ENCODE data around the gene VEZF1.
"Not testable (repeated sequence)": the region's sequence is repeated elsewhere in the genome, so short reads cannot be mapped to it uniquely, and the experiment has no call there.

The VEZF1 gene

DNA sequence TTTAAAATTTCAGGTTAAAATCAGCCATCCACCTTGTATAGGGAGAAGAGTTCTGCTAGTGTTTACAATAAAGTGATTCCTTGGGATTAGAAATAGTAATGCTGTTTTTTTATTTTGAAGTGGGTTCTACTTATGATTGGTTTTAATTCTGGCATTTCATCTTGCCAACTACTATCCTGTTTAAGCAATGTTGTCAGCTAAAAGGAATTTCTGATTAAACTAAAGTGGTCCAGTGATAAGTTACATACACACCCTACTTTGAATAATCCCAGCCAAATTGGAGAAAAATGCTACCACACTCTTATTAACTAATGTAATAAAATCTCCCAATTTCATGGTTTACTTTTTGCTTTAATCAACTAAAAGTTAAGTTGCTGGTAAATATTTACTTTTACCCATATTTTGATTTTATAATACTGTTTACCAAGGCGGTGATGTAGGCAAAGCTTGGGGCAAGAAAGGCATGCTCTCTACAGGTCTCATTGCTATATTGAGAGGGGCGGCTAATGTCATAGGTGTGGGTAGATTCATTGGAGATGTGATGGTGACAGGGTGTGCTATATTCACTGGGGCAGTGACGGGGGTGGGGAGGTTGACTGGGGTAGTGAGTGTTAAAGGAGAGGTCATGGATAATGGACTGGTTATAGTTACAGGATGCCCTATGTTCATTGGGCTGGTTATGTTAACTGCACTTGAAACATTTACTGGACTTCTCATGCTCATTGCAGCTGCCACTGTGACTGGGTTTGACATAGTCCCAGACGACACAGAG lies 13.8 kb downstream of the VEZF1 start:
- not testable (repeated sequence) for DNase-seq (ENCODE audit: low spot score)

DNA sequence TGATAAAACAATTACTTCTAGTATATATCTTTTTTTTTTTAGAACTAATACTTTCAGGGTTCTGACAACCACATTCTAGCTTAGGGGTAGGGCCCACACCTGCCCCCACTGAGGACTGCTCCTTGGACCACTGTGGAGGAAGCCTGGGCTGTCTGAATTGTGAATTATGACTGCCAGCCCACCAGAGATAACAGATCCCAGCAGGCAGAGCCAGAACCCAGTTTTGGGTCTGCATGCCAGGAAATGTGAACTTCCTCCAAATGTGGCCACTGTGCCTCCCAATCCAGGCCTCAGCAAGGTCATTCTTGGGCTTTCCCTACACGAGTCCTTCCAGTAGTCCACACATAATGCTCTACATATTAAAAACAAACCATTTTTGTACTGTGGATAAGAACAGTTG lies 15.9 kb downstream of the VEZF1 start:
- no peak for DNase-seq (ENCODE audit: low spot score)

DNA sequence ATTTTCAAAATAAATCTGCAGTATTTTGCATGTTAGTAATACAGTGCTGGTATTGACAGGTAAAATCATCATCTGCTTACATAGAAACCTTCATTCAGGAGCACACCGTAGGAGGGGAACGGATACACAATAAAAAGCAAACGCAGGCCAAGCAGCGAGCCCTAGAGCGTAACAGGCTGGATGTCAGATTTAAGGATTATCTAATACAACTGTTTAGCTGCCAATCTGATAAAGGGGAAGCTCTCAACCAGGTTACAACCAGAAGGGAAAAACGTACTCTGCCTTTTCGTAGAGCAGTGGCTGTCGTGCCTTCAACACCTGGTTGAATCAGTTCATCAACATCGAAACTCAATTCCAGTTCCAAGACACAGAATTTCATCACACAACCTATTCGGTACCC lies 16.5 kb downstream of the VEZF1 start:
- no peak for DNase-seq (ENCODE audit: low spot score)

DNA sequence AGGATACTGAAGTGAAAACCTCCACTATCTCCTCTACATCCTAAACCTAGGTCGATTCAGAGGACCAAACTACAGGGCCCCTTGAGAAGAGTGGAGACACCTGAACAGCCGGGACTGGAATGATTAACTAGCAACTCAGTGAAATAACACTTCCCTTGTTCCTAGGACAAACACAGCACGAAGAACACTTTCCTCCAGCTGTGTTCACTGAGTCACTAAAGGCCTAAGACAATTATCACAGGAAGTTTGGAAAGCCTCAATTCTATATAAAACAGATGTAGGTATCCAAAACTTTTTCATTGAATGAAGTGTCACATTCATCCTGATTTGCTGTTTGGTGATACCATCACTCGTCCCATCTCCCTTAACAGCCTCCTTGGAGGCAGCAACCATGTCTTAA lies 17.3 kb downstream of the VEZF1 start:
- no peak for DNase-seq (ENCODE audit: low spot score)

DNA sequence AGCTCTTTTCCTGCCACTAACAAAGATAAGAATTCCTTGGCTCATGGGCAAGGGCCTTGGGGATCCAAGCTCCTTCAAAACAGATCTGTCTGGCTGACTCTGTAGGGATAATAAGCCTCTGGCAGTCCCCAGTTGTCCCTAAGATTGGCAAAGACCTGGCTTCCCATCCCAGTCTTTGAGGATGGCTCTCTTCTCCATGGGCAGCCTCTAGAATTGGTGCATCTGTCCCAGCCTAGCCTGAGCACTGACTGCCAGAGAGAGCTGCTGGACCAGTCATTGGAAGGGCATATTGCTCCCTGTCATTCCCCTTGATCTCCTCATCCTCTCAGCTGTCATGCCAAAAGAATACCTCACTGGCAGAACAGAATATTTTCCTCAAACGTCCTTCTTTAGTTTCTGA lies 19.6 kb downstream of the VEZF1 start:
- DNase-seq (ENCODE audit: low spot score): no peak

DNA sequence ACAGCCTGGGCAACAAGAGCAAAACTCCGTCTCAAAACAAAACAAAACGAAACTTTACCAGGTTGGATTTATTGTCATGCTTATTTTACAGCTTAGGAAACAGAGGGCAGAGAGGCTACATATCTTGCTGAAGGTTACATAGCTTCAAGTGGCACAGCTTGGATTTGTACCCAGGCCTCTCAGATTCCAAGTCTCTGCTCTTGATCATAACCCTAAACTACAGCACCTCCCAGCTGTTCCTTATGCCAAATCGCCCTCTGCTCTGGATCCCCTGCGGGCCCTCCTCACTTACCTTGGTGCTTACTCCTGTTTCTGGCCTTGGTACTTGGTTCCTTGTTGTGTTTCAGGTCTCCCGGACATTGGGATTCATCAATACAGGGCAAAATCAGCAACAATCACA lies 21.2 kb downstream of the VEZF1 start:
- DNase-seq (ENCODE audit: low spot score): no peak

DNA sequence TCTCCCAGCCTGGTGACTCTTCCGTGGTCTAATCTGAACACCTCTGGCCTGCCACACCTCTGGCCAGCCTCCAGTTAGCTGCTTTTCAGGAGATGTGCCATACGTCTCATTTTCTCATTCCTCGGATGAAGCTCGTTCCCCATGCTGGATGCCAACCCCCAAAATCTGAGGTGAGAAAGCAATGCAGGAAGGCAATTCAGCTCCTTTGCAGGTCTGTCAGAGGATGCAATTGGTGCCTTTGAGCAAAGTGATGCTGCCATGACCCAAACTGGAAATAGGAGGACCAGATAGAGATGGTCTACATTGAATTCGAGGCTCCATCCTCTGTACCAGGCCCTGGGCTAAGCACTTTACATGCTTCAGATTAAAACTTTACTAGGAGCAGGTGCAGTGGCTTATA lies 21.8 kb downstream of the VEZF1 start:
- no peak for DNase-seq (ENCODE audit: low spot score)

DNA sequence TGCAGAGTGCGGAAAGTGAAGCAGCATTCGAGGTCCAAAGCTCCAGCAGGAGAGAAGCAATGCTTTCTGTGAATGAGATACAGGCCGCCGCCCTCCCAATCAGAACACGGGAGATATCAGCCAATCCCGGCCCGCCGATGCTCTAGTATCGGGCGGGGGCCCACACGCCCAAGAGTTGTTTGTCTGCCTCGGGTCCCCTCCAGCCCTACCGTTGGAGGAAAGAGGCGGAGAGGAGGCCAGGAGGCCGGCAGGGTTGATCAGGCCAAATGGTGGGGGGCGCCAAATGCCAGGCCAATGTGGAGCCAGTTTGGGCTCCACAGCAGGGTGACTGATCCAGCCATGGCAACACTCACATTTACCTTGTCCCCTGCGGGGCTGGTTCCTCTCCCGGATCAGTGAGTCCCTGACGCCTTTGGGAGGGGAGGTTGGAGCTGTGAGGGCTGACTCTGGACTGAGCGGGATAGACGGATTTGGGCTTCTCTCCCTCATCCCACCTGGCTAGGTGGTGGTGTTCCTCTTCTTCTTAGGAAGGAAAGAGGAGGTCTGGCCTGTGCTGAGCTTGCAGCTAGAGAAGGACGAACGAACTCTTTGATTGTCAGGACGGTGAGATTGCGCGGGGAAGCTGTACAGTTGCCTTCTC lies 22.4 kb downstream of the VEZF1 start:
- no peak for DNase-seq (ENCODE audit: low spot score)

DNA sequence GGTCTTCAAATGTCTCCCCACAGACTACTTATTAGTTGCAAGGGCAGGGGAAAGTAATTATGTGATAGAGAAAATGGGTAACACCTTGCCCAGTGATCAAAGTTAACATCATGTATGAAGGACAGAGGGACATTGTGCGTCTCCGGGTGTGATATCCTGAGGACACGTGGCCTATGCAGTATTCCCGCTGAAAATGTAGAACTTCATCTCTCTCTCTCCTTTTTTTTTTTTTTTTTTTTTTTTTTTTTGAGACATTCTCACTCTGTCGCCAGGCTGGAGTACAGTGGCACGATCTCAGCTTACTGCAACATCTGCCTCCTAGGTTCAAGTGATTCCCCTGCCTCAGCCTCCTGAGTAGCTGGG lies 24.9 kb downstream of the VEZF1 start:
- DNase-seq (ENCODE audit: low spot score): no peak

DNA sequence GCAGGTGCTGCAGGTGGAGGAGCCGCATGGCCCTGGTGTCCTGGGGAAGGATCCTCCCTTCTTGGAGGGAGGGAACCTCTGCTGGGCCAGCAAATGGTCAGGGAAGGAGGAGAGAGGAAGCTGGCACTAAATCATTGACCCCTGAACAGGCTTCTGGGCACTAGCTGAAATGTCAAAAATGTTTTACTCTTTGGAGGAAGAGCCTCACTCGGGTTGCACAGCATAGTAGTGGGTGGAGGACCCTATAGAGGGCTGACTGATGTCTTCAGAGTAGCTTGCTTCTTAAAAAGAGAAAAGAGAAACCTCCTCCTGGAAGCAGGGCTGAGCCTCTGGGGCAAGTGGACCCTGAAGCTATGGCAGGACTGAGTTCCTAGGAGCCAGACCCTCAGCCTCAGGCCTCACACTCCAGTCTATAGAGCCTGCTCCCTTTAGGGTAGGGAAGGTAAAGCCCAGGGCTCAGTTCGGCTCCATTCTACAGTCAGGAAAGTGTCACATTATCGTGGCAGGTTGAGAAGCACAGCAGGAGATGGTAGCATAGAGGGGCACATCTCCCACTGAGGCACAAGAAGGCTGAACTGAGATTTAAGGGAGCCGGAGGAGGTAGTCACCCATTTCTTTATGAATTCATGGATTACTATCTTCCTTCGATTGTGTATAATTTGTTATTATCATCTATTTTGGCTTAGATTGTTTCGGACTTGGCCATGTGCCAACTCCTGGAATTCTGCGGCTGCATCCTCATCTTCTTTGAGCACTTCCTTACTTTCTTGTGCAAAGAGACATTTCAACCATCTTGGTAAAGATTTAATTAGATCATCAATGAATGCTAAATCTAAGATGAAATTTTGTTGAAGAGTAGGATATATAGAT lies 25.5 kb downstream of the VEZF1 start:
- DNase-seq (ENCODE audit: low spot score): no peak

DNA sequence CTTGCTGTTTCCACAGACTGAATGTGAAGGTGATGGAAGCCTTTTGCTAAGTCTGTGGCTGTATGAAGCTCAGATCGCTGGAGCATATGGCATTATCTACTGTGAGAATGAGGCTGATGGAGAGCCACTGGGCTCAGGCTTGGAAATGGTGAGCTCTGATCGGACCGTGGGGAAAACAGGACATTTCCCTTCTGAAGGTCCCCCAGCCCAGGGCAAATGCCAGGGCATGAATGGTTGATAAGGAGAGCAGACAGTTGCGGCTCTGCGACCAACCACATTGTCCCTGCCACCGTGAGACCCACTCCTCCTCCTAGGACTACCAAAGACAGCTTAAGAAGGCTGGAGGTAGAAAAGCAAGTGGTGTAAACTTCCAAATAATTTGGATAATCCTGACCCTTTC lies 28.1 kb downstream of the VEZF1 start:
- DNase-seq (ENCODE audit: low spot score): no peak

DNA sequence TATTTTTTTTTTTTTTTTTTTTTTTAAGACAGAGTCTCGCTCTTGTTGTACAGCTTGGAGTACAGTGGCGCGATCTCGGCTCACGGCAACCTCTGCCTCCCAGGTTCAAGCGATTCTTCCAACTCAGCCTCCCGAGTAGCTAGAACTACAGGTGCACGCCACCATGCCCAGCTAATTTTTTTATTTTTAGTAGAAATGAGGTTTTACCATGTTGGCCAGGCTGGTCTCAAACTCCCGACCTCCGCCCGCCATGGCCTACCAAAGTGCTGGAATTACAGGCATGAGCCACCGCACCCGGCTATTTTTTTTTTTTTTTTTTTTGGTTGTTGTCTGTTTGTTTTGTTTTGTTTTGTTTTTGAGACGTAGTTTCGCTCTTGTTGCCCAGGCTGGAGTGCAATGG lies 29.7 kb downstream of the VEZF1 start:
- DNase-seq (ENCODE audit: low spot score): not testable (repeated sequence)

DNA sequence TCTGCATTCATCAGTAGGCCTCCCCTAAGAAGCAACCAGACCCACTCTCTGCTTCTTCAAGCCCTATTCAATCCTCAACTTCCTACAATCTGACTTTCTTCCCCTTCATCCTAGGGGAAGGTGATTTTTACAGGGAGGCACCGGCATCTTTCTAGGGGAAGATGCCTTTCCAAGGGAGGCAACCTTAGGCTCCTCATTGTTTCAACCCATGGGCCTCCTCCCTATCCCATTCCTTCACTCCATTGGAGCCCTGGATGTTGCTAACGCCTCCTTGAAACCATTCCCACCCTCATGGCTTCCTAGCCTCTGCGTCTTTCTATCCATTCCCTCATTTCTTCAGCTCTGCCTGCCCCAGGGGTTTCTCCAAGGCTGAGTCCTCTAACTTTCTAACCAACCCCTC lies 30.2 kb downstream of the VEZF1 start:
- DNase-seq (ENCODE audit: low spot score): no peak

DNA sequence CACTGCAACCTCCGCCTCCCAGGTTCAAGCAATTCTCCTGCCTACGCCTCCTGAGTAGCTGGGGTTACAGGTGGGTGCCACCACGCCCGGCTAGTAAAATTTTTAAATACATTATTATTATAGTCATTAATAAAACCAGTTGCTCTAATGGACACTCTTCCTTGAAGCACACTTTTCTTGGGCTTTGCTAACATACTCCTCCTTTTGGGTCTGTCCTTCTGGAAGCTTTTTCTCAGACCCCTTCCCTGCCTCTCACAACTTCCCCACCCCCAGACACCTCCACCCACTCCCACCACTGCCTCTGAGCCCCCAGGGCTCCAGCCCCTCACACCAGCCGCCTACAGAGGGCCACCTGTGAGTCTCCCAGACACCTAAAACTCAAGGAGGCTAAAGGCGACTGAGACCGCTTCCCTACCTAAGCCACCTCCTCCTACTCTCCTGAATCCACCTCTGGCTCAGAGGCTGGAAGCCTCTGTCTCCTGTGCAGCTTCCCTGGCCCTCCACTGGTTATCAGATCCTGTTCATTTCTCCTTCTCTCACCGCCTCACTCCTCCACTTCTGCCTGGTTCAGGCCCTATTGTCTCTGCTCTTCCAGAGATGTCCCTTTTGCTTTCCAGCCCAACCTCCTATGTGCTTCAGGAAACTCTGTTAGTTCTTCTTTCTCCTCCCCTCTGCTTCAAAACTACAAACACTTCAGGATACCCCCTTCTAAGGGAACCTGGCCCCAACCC lies 30.8 kb downstream of the VEZF1 start:
- DNase-seq (ENCODE audit: low spot score): no peak

DNA sequence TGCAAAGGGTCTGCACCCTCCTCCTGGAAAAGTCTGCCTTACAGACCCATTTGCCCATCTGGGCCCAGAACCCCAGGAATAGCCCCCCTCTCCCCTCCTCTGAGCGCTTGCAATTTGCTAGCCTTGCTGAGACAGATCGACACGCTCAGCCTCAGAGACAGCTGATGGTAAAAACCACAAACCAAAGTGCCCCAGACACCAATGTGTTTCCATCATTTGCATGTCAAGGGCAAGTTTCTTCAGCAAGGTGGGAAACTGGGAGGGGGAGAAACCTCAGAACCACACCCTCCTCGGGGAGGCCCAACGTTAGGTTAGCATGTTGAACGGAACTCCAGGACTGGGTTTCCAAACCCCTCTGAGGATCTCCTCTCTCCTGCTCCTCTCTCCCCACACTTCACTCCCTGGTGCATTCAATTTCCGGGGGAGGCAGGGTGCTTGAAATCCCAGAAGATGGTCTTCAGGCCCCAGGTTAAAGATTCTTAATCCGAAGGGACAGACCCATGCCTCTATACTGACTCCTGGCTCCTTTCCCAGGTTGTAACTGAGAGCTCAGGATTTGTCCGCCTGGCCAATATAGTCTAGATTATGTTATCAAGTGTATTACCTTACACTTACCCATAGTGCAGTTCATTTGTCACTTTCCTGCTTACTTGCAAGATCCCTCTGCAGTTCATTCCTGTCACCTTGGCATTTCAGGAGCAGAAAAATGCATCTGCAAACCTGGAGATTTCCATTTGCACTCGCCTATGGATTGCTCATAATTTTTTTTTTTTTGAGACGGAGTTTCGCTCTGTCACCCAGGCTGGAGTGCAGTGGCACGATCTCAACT lies 31.5 kb downstream of the VEZF1 start:
- no peak for DNase-seq (ENCODE audit: low spot score)

DNA sequence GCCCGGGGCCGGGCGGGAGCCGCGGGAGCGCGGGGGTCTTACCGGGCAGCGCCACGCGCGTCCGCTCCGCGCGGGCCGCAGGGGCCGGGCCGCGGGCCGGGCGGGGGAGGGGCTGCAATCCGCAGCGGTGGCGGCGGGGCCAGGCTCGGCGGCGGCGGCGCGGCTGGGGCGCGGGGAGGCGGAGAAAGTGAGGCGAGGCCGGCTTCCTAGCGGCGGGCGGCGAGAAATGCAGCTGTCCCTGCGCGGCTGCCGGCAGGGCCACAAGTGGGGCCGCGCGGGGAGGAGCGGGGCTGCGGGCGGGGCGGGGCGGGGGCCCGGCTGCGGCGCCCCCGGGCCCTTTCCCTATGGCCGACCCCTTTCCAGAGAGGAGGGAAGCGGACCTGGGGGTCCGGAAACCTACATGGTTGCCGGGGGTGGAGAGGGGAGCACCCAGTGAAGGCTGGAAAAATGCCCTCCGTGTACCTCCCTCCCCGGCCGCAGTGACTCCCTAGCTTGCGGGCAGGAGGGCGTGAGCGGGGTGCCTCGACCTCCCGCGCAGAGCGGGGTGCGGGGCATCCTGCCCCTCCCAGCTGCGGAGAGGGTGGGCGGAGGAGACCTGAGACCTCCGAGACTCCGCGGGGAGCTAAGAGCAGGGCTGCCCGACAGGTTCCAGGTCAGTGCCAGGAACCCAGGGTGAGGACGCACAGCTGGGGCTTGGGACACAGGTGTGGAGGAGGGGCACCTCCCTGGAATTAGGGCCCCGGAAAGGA lies 32.7 kb downstream of the VEZF1 start, which contains the start of gene CUEDC1:
CUEDC1 (minus strand) TSS at position 230 of the 749 bp plus-strand sequence. CDS start 69,848 bp downstream, outside the sequence.
- peak; percentile 74 for DNase-seq (ENCODE audit: low spot score)

DNA sequence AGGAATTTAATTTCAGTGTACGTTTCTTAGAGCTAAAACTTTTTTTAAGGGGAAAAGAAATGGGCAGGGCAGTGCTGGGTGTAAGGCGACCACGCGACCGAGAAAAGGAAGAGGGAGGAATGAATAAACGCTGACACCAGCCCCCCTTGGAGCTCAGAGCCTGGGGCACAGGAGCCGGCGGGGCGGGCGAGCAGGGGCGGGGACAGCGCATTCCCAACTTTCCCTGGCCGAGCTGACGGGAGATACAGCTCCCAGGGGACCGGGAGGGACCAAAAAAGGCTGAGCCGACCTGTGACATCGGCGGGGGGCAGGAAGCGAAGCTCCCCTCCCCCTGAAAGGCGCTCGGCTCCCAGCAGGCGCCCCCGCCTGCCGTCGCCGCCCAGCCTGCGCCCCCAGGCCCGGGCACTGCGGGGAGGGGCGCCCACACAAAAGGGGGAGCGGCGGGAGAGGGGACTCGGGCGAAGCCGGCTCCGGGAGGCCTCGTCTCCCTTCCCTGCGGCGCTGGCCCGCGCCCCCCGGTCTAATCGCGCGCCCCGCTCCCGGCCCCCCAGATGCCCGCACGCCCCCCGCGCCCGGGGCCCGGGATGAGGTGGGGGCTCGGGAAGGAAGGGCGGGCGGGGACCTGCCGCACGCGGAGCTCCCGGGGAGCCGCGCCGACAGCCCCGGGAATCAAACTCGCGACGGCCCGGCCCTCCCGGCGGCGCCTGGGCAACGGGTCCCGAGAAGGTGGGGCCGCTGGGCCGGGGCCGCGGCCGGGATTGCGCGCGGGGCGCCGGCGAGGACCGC lies 33.5 kb downstream of the VEZF1 start:
- DNase-seq (ENCODE audit: low spot score): peak; percentile 74

DNA sequence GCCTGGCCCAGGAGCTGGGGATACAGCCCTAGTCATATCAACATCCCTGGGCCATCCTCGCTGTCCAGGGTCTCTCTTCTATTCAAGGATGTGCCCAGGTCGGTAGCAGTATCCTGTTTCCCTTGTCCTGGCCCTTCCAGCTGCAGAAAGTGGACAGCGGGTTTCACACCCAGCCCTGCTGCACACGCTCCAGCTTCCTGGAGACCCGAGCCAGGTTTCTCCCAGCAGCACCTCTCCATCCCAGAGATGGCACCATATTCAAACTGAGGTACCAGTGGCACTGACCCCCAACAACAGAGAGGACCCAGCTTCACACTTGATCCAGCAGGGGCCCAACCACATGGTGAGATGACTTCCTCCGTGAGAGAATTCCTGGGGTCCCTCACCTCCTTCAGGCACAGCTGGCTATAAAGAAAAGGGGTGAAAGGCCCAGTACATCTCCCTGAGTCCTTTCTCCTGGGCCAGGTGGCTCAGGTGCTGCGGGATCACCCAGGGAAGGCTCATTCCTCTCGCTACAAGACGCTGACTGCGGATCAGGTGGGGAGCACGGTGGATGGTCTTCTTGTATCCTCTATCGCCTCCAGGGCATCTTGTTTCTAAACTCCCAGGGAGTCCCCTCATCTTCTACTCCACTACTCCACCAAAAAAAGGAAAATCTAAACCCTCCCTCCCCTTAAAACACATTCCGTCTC lies 34.2 kb downstream of the VEZF1 start:
- DNase-seq (ENCODE audit: low spot score): no peak

DNA sequence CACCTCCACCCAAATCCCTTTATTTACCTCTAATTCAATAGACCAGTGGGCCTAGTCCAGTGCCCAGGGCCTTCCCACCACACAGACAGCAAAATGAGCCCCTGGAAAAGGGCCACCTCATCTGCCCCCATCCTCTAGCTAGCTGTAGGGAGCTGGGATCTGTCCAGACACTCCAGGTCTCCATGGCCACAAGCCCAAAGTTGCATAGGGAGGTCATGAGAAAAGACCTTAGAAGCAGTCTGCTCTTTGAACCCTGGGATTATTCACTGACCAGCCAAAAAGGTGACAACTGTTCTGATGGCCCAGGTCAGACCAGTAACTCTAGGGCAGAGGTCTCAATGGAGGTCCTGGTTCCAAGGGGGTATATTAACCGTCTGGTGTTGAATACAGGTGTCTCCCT lies 34.8 kb downstream of the VEZF1 start:
- DNase-seq (ENCODE audit: low spot score): no peak
